ENCODE measurements around the gene SPACA6. TPM values are rescaled to one million over a fixed set of nuclear protein-coding genes. Genes with fewer than 3 reads are reported as not detected.
A peak's percentile ranks its signal among the peaks of the same experiment; 100 is the strongest.

The SPACA6 gene
- total RNA-seq, 1 donor: 5.3 TPM

GRCh38 chr19:51740356-51740755, 47.2 kb downstream of the SPACA6 start:
- H3K4me3 ChIP-seq (ENCODE audit: low read depth, low read length): no peak overlapping the region
- TF ChIP-seq CTCF (IDR thresholded peaks at IDR 0.05; ENCODE audit: insufficient read depth, low read length): no peak
- DNase-seq (ENCODE audit: low read depth): no peak

- TF ChIP-seq CTCF (IDR thresholded peaks at IDR 0.05; ENCODE audit: insufficient read depth, low read length): no peak
- no peak overlapping the region for H3K4me3 ChIP-seq (ENCODE audit: low read depth, low read length)
- DNase-seq (ENCODE audit: low read depth): peak; percentile 48
Observed at GRCh38 chr19:51742789-51743188, 49.7 kb downstream of the SPACA6 start.

GRCh38 chr19:51743405-51743804, 50.3 kb downstream of the SPACA6 start:
- TF ChIP-seq CTCF (IDR thresholded peaks at IDR 0.05; ENCODE audit: insufficient read depth, low read length): no peak
- H3K4me3 ChIP-seq (ENCODE audit: low read depth, low read length): no peak overlapping the region
- no peak for DNase-seq (ENCODE audit: low read depth)

GRCh38 chr19:51746731-51747130, 53.6 kb downstream of the SPACA6 start:
- no peak overlapping the region for H3K4me3 ChIP-seq (ENCODE audit: low read depth, low read length)
- TF ChIP-seq CTCF (IDR thresholded peaks at IDR 0.05; ENCODE audit: insufficient read depth, low read length): no peak
- no peak for DNase-seq (ENCODE audit: low read depth)

GRCh38 chr19:51749979-51750378, 56.8 kb downstream of the SPACA6 start:
- DNase-seq (ENCODE audit: low read depth): no peak
- TF ChIP-seq CTCF (IDR thresholded peaks at IDR 0.05; ENCODE audit: insufficient read depth, low read length): no peak
- H3K4me3 ChIP-seq (ENCODE audit: low read depth, low read length): no peak overlapping the region

- no peak for TF ChIP-seq CTCF (IDR thresholded peaks at IDR 0.05; ENCODE audit: insufficient read depth, low read length)
- H3K4me3 ChIP-seq (ENCODE audit: low read depth, low read length): no peak overlapping the region
- no peak for DNase-seq (ENCODE audit: low read depth)
Observed at GRCh38 chr19:51750400-51751094, 57.4 kb downstream of the SPACA6 start.

GRCh38 chr19:51751655-51752054, 58.5 kb downstream of the SPACA6 start, which contains the start of gene FPR1:
TSS of gene FPR1 (minus strand) at chr19:51751878. CDS start at chr19:51746994, 4,884 bp downstream.
- peak; percentile 25 for DNase-seq (ENCODE audit: low read depth)
- no peak for TF ChIP-seq CTCF (IDR thresholded peaks at IDR 0.05; ENCODE audit: insufficient read depth, low read length)
- H3K4me3 ChIP-seq (ENCODE audit: low read depth, low read length): no peak within 1 kb of the TSS

Measured in fibroblast of the aortic adventitia (primary cell).